ENCODE data around the gene PDGFC. TPM values are rescaled to one million over a fixed set of nuclear protein-coding genes. Genes with fewer than 3 reads are reported as not detected.
"Not testable (repeated sequence)": the region's sequence is repeated elsewhere in the genome, so short reads cannot be mapped to it uniquely, and the experiment has no call there.

PDGFC gene
- polyA plus RNA-seq, 1 donor (not counting 4 experiments of a cell fraction or from before 2014, with no cell fraction given) = 29.7 TPM

DNA sequence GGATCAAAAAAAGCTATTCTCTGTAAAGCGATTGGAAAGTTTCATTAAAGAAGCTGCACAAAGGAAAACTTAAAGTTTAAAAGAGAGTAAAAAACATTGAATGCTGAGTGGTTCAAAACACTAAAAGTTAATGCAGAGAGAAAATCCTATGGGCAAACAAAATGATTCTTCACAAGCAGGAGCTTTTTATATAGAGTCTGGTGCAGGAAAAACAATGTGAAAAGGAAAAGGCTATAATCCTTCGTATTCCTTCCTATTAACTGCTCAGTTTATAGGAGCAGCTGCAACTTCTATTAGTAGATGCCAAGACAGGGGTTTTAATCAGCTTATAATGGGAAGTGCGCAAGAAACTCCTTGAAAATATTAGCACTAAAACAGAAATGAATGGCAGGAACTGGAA lies 100.7 kb downstream of the PDGFC start:
- H3K79me2 ChIP-seq (ENCODE audit: control insufficient read depth, insufficient read depth, low read length) = peaks cover 11% of the 10 kb centered on the region
- H3K9ac ChIP-seq (ENCODE audit: control insufficient read depth, extremely low read depth, insufficient read depth, low read length) = no peak overlapping the region
- no peaks in the 10 kb centered on the region for H3K9me1 ChIP-seq (ENCODE audit: control insufficient read depth, extremely low read depth, insufficient read depth, low read length)
- TF ChIP-seq CTCF (optimal IDR thresholded peaks at IDR 0.05 in 1 of 3, IDR thresholded peaks at IDR 0.05 in 1 of 3, conservative IDR thresholded peaks at IDR 0.05 in 1 of 3; ENCODE audit: extremely low read depth in 1 of 3, insufficient read depth in 2 of 3, low read length in 3 of 3) (no peak), EZH2 (IDR thresholded peaks at IDR 0.05; ENCODE audit: low read length) (no peak)
- DNase-seq (ENCODE audit: low read depth, low spot score) (no peak), FAIRE-seq (no peak)
- no peak overlapping the region for H3K4me3 ChIP-seq (ENCODE audit: control insufficient read depth in 2 of 3, extremely low read depth in 1 of 3, insufficient read depth in 2 of 3, low read depth in 1 of 3, low read length in 3 of 3)
- H3K27ac ChIP-seq (ENCODE audit: control insufficient read depth, insufficient read depth, low read length) = no peak overlapping the region
- no peaks in the 10 kb centered on the region for H3K4me1 ChIP-seq (ENCODE audit: control insufficient read depth, extremely low read depth, insufficient read depth, low read length)
- H4K20me1 ChIP-seq (ENCODE audit: control insufficient read depth, extremely low read depth, insufficient read depth, low read length) = no peaks in the 10 kb centered on the region
- no peaks in the 10 kb centered on the region for H3K27me3 ChIP-seq (ENCODE audit: control insufficient read depth, extremely low read depth, insufficient read depth, low read length)
- no peak overlapping the region for H2AFZ ChIP-seq (ENCODE audit: control insufficient read depth, low read length)
- H3K9me3 ChIP-seq (ENCODE audit: control insufficient read depth, low read depth, low read length) = peaks cover 1% of the 10 kb centered on the region
- H3K4me2 ChIP-seq (ENCODE audit: control insufficient read depth, extremely low read depth, insufficient read depth, low read depth, low read length) = no peak overlapping the region
- H3K36me3 ChIP-seq (ENCODE audit: control insufficient read depth in 2 of 2, extremely low read depth in 1 of 2, insufficient read depth in 2 of 2, low read length in 2 of 2) = peaks cover 0 to 3% of the 10 kb centered on the region in 2 experiments
- dilution Hi-C loops (cut with MboI; ENCODE audit: extremely low pct_ligation_motif_present, low sequenced_read_pairs) = no loop called here

GRCh38 chr4:156870131-156870530 lies 101.5 kb downstream of the PDGFC start:
- no peak overlapping the region for H3K27ac ChIP-seq (ENCODE audit: control insufficient read depth, insufficient read depth, low read length)
- no peak overlapping the region for H3K4me2 ChIP-seq (ENCODE audit: control insufficient read depth, extremely low read depth, insufficient read depth, low read depth, low read length)
- dilution Hi-C loops (cut with MboI; ENCODE audit: extremely low pct_ligation_motif_present, low sequenced_read_pairs) = no loop called here
- no peaks in the 10 kb centered on the region for H4K20me1 ChIP-seq (ENCODE audit: control insufficient read depth, extremely low read depth, insufficient read depth, low read length)
- no peak overlapping the region for H3K9ac ChIP-seq (ENCODE audit: control insufficient read depth, extremely low read depth, insufficient read depth, low read length)
- H2AFZ ChIP-seq (ENCODE audit: control insufficient read depth, low read length) = no peak overlapping the region
- no peaks in the 10 kb centered on the region for H3K9me1 ChIP-seq (ENCODE audit: control insufficient read depth, extremely low read depth, insufficient read depth, low read length)
- no peaks in the 10 kb centered on the region for H3K27me3 ChIP-seq (ENCODE audit: control insufficient read depth, extremely low read depth, insufficient read depth, low read length)
- no peak overlapping the region for H3K4me3 ChIP-seq (ENCODE audit: control insufficient read depth in 2 of 3, extremely low read depth in 1 of 3, insufficient read depth in 2 of 3, low read depth in 1 of 3, low read length in 3 of 3)
- peaks cover 11% of the 10 kb centered on the region for H3K79me2 ChIP-seq (ENCODE audit: control insufficient read depth, insufficient read depth, low read length)
- peaks cover 0 to 3% of the 10 kb centered on the region in 2 experiments for H3K36me3 ChIP-seq (ENCODE audit: control insufficient read depth in 2 of 2, extremely low read depth in 1 of 2, insufficient read depth in 2 of 2, low read length in 2 of 2)
- no peak for FAIRE-seq
- no peaks in the 10 kb centered on the region for H3K4me1 ChIP-seq (ENCODE audit: control insufficient read depth, extremely low read depth, insufficient read depth, low read length)
- TF ChIP-seq EZH2 (IDR thresholded peaks at IDR 0.05; ENCODE audit: low read length) (no peak), CTCF (optimal IDR thresholded peaks at IDR 0.05 in 1 of 3, IDR thresholded peaks at IDR 0.05 in 1 of 3, conservative IDR thresholded peaks at IDR 0.05 in 1 of 3; ENCODE audit: extremely low read depth in 1 of 3, insufficient read depth in 2 of 3, low read length in 3 of 3) (no peak)
- DNase-seq (ENCODE audit: low read depth, low spot score) = no peak
- H3K9me3 ChIP-seq (ENCODE audit: control insufficient read depth, low read depth, low read length) = peaks cover 1% of the 10 kb centered on the region

DNA sequence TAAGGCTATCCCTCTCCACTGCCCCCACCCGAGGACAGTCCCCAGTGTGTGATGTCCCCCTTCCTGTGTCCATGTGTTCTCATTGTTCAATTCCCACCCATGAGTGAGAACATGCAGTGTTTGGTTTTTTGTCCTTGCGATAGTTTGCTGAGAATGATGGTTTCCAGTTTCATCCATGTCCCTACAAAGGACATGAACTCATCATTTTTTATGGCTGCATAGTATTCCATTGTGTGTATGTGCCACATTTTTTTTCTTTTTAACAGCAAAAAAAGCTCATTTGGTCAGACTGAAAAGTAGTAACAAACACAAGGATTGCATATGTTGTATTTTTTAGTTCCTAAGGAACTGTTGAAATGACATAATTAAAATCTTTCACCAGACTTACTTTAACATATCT lies 105.5 kb downstream of the PDGFC start:
- dilution Hi-C loops (cut with MboI; ENCODE audit: extremely low pct_ligation_motif_present, low sequenced_read_pairs); H3K4me1 ChIP-seq (ENCODE audit: control insufficient read depth, extremely low read depth, insufficient read depth, low read length); H3K4me3 ChIP-seq (ENCODE audit: control insufficient read depth in 2 of 3, extremely low read depth in 1 of 3, insufficient read depth in 2 of 3, low read depth in 1 of 3, low read length in 3 of 3); H2AFZ ChIP-seq (ENCODE audit: control insufficient read depth, low read length); H3K9me1 ChIP-seq (ENCODE audit: control insufficient read depth, extremely low read depth, insufficient read depth, low read length); FAIRE-seq; DNase-seq (ENCODE audit: low read depth, low spot score); H3K9me3 ChIP-seq (ENCODE audit: control insufficient read depth, low read depth, low read length); H3K9ac ChIP-seq (ENCODE audit: control insufficient read depth, extremely low read depth, insufficient read depth, low read length); H3K36me3 ChIP-seq (ENCODE audit: control insufficient read depth in 2 of 2, extremely low read depth in 1 of 2, insufficient read depth in 2 of 2, low read length in 2 of 2); H3K4me2 ChIP-seq (ENCODE audit: control insufficient read depth, extremely low read depth, insufficient read depth, low read depth, low read length); H3K27ac ChIP-seq (ENCODE audit: control insufficient read depth, insufficient read depth, low read length); H3K27me3 ChIP-seq (ENCODE audit: control insufficient read depth, extremely low read depth, insufficient read depth, low read length); H3K79me2 ChIP-seq (ENCODE audit: control insufficient read depth, insufficient read depth, low read length); H4K20me1 ChIP-seq (ENCODE audit: control insufficient read depth, extremely low read depth, insufficient read depth, low read length): not testable (repeated sequence)

Measured in keratinocyte (primary cell).